ENCODE results near the gene PTPRH. TPM values are rescaled to one million over a fixed set of nuclear protein-coding genes. Genes with fewer than 3 reads are reported as not detected.

Gene PTPRH
- total RNA-seq, 2 experiments from 2014 or later: not detected

- peak; percentile 52 for DNase-seq (ENCODE audit: low spot score)
- no peak for TF ChIP-seq EZH2phosphoT487 (IDR thresholded peaks at IDR 0.05; ENCODE audit: borderline replicate concordance, low read depth, low read length)
- no peak for TF ChIP-seq CTCF (conservative IDR thresholded peaks at IDR 0.05; ENCODE audit: low read length)
- H3K4me1 ChIP-seq (ENCODE audit: insufficient read depth, low read length, poor library complexity, severe bottlenecking): peaks cover 50% of the 10 kb centered on the region
- H2AFZ ChIP-seq (ENCODE audit: low read length): no peak overlapping the region
- peak overlapping the region; percentile 97 for H3K27ac ChIP-seq (ENCODE audit: low read depth, low read length, poor library complexity, severe bottlenecking)
- H3K36me3 ChIP-seq (ENCODE audit: insufficient read depth, low read length): peaks cover 89% of the 10 kb centered on the region
- H3K9me3 ChIP-seq (ENCODE audit: low read length): no peaks in the 10 kb centered on the region
- no peaks in the 10 kb centered on the region for H3K9me2 ChIP-seq (ENCODE audit: insufficient read depth, low read length)
- peaks cover 32% of the 10 kb centered on the region for H4K20me1 ChIP-seq (ENCODE audit: insufficient read depth, low read length)
- peak overlapping the region; percentile 98 for H3K4me2 ChIP-seq (ENCODE audit: low read length)
- POLR2A ChIA-PET: interaction anchor here (0.6 to 1.0 kb wide), 5 partner anchors 24 to 396 kb away, joined by 3 read pairs; no protein-coding TSS in a partner anchor
- CTCF ChIA-PET (ENCODE audit: unreplicated experiment): no interaction called here
- H3K4me3 ChIP-seq (ENCODE audit: low read depth, low read length, poor library complexity, severe bottlenecking): peak overlapping the region; percentile 58
- intact Hi-C loops (cut with micrococcal nuclease; ENCODE audit: unreplicated experiment): no loop called here
- BruUV-seq (replicated peaks): no TSS peak
- H3K79me2 ChIP-seq (ENCODE audit: insufficient read depth, low read depth, low read length): peaks cover 87% of the 10 kb centered on the region
Observed at GRCh38 chr19:55251341-55252081, 42.2 kb upstream of the PTPRH start.

GRCh38 chr19:55250262-55251036 lies 41.1 kb upstream of the PTPRH start:
- no peak overlapping the region for H3K4me3 ChIP-seq (ENCODE audit: low read depth, low read length, poor library complexity, severe bottlenecking)
- H3K4me2 ChIP-seq (ENCODE audit: low read length): peak overlapping the region; percentile 98; the same call in 1 of the 2 replicates
- peaks cover 89% of the 10 kb centered on the region for H3K36me3 ChIP-seq (ENCODE audit: insufficient read depth, low read length)
- DNase-seq (ENCODE audit: low spot score): no peak
- BruUV-seq (replicated peaks): no TSS peak
- ChIA-PET CTCF (ENCODE audit: unreplicated experiment) (no interaction called here), POLR2A (interaction anchor here (0.6 to 1.0 kb wide), 3 partner anchors 26 to 397 kb away, joined by 3 read pairs; no protein-coding TSS in a partner anchor)
- H4K20me1 ChIP-seq (ENCODE audit: insufficient read depth, low read length): peaks cover 32% of the 10 kb centered on the region
- H3K27ac ChIP-seq (ENCODE audit: low read depth, low read length, poor library complexity, severe bottlenecking): peak overlapping the region; percentile 97
- intact Hi-C loops (cut with micrococcal nuclease; ENCODE audit: unreplicated experiment): no loop called here
- H3K9me3 ChIP-seq (ENCODE audit: low read length): no peaks in the 10 kb centered on the region
- no peaks in the 10 kb centered on the region for H3K9me2 ChIP-seq (ENCODE audit: insufficient read depth, low read length)
- no peak overlapping the region for H2AFZ ChIP-seq (ENCODE audit: low read length)
- peaks cover 42% of the 10 kb centered on the region for H3K4me1 ChIP-seq (ENCODE audit: insufficient read depth, low read length, poor library complexity, severe bottlenecking)
- no peak for TF ChIP-seq CTCF (conservative IDR thresholded peaks at IDR 0.05; ENCODE audit: low read length)
- no peak for TF ChIP-seq EZH2phosphoT487 (IDR thresholded peaks at IDR 0.05; ENCODE audit: borderline replicate concordance, low read depth, low read length)
- H3K79me2 ChIP-seq (ENCODE audit: insufficient read depth, low read depth, low read length): peaks cover 76% of the 10 kb centered on the region
